ENCODE measurements around the gene HACD2.

- TF ChIP-seq CTCF (IDR thresholded peaks at IDR 0.05) (no peak), EP300 (IDR thresholded peaks at IDR 0.05; ENCODE audit: low read depth) (no peak), POLR2AphosphoS5 (IDR thresholded peaks at IDR 0.05) (no peak)
Observed at GRCh38 chr3:123511084-123511483, 73.8 kb downstream of the HACD2 start.
